Fibroblast of peridontal ligament (primary cell): ENCODE measurements around the gene FAM117B.

Experiments used
- DNase-seq: peaks from one replicate; pipeline ENCODE4 v3.0.0-alpha.2; 2010; ENCODE audit errors: extremely low read depth

Gene FAM117B

DNA sequence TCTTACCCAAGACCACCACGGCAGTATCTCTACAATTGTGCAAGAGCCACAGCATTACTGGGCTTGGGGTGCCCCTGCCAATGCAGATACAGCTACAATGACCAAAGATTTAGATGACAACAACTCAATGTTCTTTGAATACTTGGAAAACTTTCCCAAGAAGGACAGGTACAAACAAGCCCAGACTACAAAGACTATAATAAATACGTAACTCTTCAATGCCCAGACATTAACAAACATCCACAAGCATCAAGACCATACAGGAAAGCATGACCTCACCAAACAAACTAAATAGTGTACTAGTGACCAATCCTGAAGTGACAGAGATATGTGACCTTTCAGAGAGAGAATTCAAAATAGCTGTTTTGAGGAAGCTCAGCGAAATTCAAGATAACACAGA lies 174.0 kb downstream of the FAM117B start:
- no peak for DNase-seq

DNA sequence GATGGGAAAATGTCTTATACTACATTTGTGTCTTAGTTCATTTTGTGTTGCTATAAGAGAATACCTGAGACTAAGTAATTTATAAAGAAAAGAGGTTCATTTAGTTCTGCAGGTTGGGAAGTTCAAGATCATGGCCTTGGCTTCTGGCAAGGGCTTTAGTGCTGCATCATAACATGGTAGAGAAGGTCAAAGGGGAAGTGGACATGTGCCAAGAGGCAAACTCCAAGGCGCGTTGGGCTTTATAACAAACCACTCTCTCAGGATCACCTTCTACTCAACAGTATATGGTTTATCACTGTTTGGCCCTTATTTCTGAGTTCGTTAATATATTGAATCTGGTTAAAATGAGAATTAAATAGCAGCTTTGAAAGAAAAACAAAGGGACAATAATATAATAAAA lies 178.6 kb downstream of the FAM117B start:
- DNase-seq = no peak

DNA sequence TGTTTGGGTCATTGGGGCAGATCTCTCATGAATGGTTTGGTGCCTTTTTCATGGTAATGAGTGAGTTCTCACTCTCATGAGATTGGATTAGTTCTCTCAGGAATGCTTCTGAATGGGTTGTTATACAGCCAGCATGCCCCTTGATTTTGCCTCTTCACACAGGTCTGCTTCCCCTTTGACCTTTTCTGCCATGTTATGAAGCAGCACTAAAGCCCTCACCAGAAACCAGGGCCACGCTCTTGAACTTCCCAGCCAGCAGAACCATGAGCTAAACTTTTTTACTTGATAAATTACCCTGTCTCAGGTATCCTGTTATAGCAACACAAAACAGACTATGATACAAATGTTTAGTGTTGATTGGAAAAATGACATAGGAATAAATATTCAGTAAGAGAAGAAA lies 179.5 kb downstream of the FAM117B start:
- no peak for DNase-seq

DNA sequence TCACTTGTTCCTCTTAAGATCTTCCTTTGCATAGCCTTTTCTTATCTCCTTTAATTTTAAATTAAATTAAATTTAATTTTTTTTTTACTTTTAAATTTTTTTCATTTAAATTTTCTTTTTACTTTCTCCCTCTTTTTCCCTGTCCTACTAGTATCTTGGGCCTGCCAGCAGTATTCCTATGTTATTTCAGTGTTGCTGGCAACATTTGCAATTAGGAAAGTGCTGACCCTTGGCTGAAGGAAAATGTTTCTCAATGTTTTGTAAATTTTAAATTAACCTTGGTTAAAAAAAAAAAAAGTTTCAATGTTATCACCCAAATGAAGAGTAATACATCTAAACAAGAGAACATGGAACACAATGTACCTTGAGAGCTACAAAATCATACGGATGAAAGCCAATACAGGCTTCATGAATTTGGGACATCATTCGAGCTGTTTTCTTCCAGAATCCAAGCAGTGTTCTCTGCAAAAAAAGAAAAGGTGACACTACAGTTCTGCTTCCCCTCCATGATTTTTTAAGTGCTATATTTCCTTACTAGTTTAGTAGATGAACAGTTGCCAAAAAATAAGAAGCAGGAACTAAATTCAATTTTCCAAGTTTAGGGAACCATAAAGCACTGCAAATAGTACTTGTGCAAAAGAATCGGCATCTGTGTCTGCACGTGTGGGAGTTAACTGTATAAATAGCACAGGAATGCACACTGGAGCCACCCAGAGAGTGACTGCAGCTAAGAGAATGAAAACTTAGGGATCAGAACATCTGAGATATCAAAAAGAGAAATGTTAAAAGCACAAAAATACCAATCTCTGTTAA lies 181.0 kb downstream of the FAM117B start:
- peak; percentile 34 for DNase-seq

DNA sequence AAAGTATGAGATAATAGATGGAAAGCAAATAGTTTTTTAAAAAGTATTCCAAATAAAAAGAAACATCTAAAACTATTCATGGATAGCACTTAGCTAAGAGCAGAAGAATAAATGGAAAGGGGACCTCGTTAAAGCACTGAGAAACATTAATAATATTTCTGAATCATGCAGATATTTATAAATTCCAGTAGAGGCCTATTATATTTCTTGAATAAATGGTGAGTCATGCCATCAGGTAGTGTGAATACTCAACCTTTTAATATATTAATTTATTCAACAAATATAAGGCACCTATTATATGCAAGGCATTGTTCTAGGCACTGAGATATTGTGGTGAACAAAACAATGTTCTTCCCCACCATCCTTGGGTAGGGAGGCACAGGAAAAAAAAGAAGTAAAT lies 183.0 kb downstream of the FAM117B start:
- no peak for DNase-seq

DNA sequence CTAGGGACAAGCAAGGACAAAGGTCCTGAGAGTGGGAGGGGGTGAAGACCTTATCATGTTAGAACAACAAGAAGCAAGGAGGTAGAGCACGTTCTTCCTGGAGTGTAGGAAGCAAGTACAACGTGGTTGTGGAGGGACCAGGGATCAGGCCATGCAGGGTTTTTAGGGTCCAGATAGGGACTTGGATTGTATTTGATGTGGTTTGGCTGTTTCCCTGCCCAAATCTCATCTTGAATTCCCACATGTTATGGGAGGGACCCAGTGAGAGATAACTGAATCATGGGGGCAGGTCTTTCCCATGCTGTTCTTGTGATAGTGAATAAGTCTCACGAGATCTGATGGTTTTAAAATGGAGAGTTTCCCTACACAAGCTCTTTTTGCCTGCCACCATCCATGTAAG lies 183.6 kb downstream of the FAM117B start:
- DNase-seq = no peak
